Activated CD4-positive, alpha-beta memory T cell treated with anti-CD3 and anti-CD28 coated beads for 36 hours (primary cell): ENCODE results near the gene SGSM2. TPM values are rescaled to one million over a fixed set of nuclear protein-coding genes. Genes with fewer than 3 reads are reported as not detected.

Source experiments
- CTCF ChIA-PET: fragments of 350-600 bp; sonication (Branson Sonifier 250); formaldehyde crosslinking; loops from one replicate; lab custom pipeline; 2021; ENCODE audit warnings: antibody characterized with exemption, inconsistent platforms; lab: Charles Lee
- POLR2A ChIA-PET: fragments of 350-600 bp; sonication (Branson Sonifier 250); formaldehyde crosslinking; loops from one replicate; lab custom pipeline; 2021; ENCODE audit warnings: antibody characterized with exemption; lab: Charles Lee
- DNase-seq: peaks from one replicate; pipeline ENCODE4 v3.0.0-alpha.2; 2020
- H3K27ac Mint-ChIP-seq: one replicate; pipeline ENCODE4 v1.8.0; 2021; ENCODE audit warnings: mixed read lengths
- H3K27me3 Mint-ChIP-seq: one replicate; pipeline ENCODE4 v1.8.0; 2021; ENCODE audit warnings: mixed read lengths
- H3K36me3 Mint-ChIP-seq: one replicate; pipeline ENCODE4 v1.8.0; 2021; ENCODE audit warnings: mixed read lengths
- H3K4me1 Mint-ChIP-seq: one replicate; pipeline ENCODE4 v1.8.0; 2021; ENCODE audit warnings: low read depth, mixed read lengths
- H3K4me3 Mint-ChIP-seq: one replicate; pipeline ENCODE4 v1.8.0; 2021; ENCODE audit warnings: mild to moderate bottlenecking, mixed read lengths
- H3K9me3 Mint-ChIP-seq: one replicate; pipeline ENCODE4 v1.8.0; 2021; ENCODE audit warnings: mixed read lengths
- intact Hi-C: fragments of 100-400 bp; cut with micrococcal nuclease; formaldehyde crosslinking; loops from one replicate; pipeline ENCODE4 v1.15.1; 2023
- total RNA-seq, 2 experiments: library from RNA; stranded (reverse); gene quantifications; one replicate each; pipeline ENCODE4 v1.2.3, GENCODE V29; 2021

Gene SGSM2
- total RNA-seq, 2 experiments from 2014 or later: 32.7 to 33.4 TPM

DNA sequence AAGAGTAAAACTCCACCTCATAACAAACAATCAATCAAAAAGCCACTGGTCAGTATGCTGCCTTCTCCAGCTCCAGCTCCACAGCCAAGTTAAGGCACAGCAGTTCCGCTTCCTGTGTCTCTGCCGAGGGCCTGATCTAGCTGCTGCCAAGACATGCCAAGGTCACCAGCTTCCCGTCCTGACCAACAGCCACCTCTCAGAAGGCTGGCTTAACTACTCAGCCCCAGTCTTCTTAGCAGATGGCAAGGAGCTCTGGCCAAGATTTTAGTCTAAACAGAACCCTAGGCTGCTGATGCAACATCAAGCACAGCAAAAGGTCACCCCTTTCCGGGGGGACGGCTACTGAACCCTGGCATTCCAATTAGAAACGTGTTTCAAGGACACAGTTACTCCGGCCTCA is 81.3 kb downstream of the SGSM2 start:
- intact Hi-C loops: no loop called here
- no peaks in the 10 kb centered on the region for H3K9me3 Mint-ChIP-seq
- H3K27me3 Mint-ChIP-seq: no peaks in the 10 kb centered on the region
- DNase-seq: no peak
- H3K4me3 Mint-ChIP-seq: no peak overlapping the region
- peaks cover 3% of the 10 kb centered on the region for H3K4me1 Mint-ChIP-seq
- ChIA-PET CTCF (interaction anchor here (11.0 kb wide), 1 partner anchor 37 kb away, joined by 544 read pairs; no protein-coding TSS in a partner anchor), POLR2A (interaction anchor here (0.9 kb wide), 1 partner anchor 93 kb away, joined by 3 read pairs; the partner anchor contains the start of gene METTL16)
- peaks cover 18% of the 10 kb centered on the region for H3K36me3 Mint-ChIP-seq
- H3K27ac Mint-ChIP-seq: peak overlapping the region; percentile 70

- no peaks in the 10 kb centered on the region for H3K9me3 Mint-ChIP-seq
- intact Hi-C loops: no loop called here
- no peak overlapping the region for H3K27ac Mint-ChIP-seq
- POLR2A ChIA-PET: interaction anchor here (0.9 kb wide), 1 partner anchor 92 kb away, joined by 3 read pairs; the partner anchor contains the start of gene METTL16
- no peak for DNase-seq
- CTCF ChIA-PET: interaction anchor here (11.0 kb wide), 1 partner anchor 37 kb away, joined by 544 read pairs; no protein-coding TSS in a partner anchor
- peaks cover 3% of the 10 kb centered on the region for H3K4me1 Mint-ChIP-seq
- H3K36me3 Mint-ChIP-seq: peaks cover 17% of the 10 kb centered on the region
- no peaks in the 10 kb centered on the region for H3K27me3 Mint-ChIP-seq
- H3K4me3 Mint-ChIP-seq: no peak overlapping the region
Measured at GRCh38 chr17:2419486-2419885, 82.2 kb downstream of the SGSM2 start.

DNA sequence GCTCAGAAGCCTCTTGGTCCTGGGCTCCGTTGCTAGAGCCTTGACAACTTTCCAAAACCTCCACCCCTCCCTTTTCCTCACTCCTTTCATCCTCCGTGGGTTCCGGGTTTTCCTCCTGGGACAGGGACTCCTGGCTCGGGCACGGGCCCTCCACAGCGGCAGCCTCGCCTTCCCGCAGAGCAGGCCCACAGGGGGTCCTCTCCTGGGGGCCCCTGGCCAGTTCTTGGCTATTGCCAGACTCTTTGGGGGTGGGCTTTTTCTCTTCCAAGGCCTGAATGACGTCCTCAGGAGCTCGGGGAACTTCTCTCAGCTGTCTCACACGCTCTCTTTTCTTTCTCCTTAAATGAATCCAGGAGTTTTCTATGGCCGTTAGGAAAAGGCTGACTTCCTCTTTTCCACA is 82.9 kb downstream of the SGSM2 start:
- H3K4me1 Mint-ChIP-seq: peaks cover 3% of the 10 kb centered on the region
- no peak overlapping the region for H3K27ac Mint-ChIP-seq
- H3K9me3 Mint-ChIP-seq: no peaks in the 10 kb centered on the region
- intact Hi-C loops: no loop called here
- peaks cover 17% of the 10 kb centered on the region for H3K36me3 Mint-ChIP-seq
- DNase-seq: no peak
- H3K27me3 Mint-ChIP-seq: no peaks in the 10 kb centered on the region
- ChIA-PET CTCF (interaction anchor here (11.0 kb wide), 1 partner anchor 38 kb away, joined by 544 read pairs; no protein-coding TSS in a partner anchor), POLR2A (no interaction called here)
- no peak overlapping the region for H3K4me3 Mint-ChIP-seq

- ChIA-PET CTCF (interaction anchor here (0.9 to 1.0 kb wide), 2 partner anchors 14 to 39 kb away, joined by 3 read pairs; no protein-coding TSS in a partner anchor), POLR2A (no interaction called here)
- H3K27ac Mint-ChIP-seq: peak overlapping the region; percentile 30
- peaks cover 22% of the 10 kb centered on the region for H3K36me3 Mint-ChIP-seq
- H3K4me3 Mint-ChIP-seq: no peak overlapping the region
- H3K9me3 Mint-ChIP-seq: no peaks in the 10 kb centered on the region
- intact Hi-C loops: no loop called here
- H3K27me3 Mint-ChIP-seq: no peaks in the 10 kb centered on the region
- H3K4me1 Mint-ChIP-seq: peaks cover 3% of the 10 kb centered on the region
- DNase-seq: no peak
Measured at GRCh38 chr17:2421315-2422147, 84.2 kb downstream of the SGSM2 start.

DNA sequence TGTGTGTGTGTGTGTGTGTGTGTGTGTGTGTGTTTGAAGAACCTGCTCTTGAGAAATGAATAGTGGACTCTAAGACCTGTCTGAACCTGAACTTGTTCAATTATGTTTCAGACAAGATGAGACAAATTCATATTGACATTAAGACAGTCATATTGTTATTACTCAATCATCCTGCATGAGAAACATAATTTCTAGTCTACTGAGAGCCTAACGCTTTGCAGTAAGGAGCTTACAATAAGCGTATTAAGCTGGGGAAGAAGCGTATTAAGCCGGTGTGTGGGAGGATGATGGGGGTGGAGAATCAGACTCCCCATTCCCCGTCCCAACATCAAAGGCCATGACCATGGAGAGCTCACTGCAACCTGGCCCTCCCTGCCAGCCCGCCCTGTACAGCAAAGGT is 86.0 kb downstream of the SGSM2 start:
- CTCF ChIA-PET: interaction anchor here (0.7 to 1.6 kb wide), 2 partner anchors 19 to 40 kb away, joined by 3 to 6 read pairs; no protein-coding TSS in a partner anchor
- POLR2A ChIA-PET: no interaction called here
- intact Hi-C loops: no loop called here
- no peaks in the 10 kb centered on the region for H3K27me3 Mint-ChIP-seq
- H3K27ac Mint-ChIP-seq: no peak overlapping the region
- H3K4me3 Mint-ChIP-seq: no peak overlapping the region
- DNase-seq: no peak
- peaks cover 19% of the 10 kb centered on the region for H3K36me3 Mint-ChIP-seq
- no peaks in the 10 kb centered on the region for H3K4me1 Mint-ChIP-seq
- H3K9me3 Mint-ChIP-seq: no peaks in the 10 kb centered on the region

DNA sequence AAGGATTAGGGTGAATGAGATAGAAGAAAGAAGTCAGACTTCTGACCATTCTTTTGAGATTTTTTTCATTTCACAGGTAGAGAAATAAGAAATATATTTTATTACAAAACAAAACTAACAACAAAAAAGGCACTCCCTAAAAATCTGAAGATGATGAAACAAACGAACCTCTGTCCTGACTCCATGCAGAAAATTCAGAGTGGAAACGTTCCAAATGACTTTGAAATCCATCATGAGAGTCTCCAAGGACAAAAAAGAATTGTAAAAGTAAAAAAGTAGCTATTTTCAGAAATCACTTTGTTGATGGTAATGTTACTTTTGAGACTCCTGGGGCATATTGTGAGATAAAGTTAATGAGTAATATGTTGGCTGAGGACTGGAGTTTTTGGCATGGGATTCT is 89.9 kb downstream of the SGSM2 start:
- H3K36me3 Mint-ChIP-seq: peaks cover 5% of the 10 kb centered on the region
- no peak overlapping the region for H3K4me3 Mint-ChIP-seq
- no peaks in the 10 kb centered on the region for H3K4me1 Mint-ChIP-seq
- POLR2A ChIA-PET: no interaction called here
- CTCF ChIA-PET: interaction anchor here (1.0 to 2.4 kb wide), 2 partner anchors 11 to 45 kb away, joined by 6 to 12 read pairs; no protein-coding TSS in a partner anchor
- H3K9me3 Mint-ChIP-seq: no peaks in the 10 kb centered on the region
- H3K27ac Mint-ChIP-seq: no peak overlapping the region
- DNase-seq: no peak
- H3K27me3 Mint-ChIP-seq: no peaks in the 10 kb centered on the region
- intact Hi-C loops: no loop called here

GRCh38 chr17:2427910-2428309 is 90.6 kb downstream of the SGSM2 start:
- POLR2A ChIA-PET: no interaction called here
- CTCF ChIA-PET: interaction anchor here (1.0 to 2.4 kb wide), 2 partner anchors 12 to 45 kb away, joined by 6 to 12 read pairs; no protein-coding TSS in a partner anchor
- Mint-ChIP-seq H3K4me3 (no peak overlapping the region), H3K9me3 (no peaks in the 10 kb centered on the region), H3K27ac (peak overlapping the region; percentile 31), H3K4me1 (no peaks in the 10 kb centered on the region), H3K27me3 (no peaks in the 10 kb centered on the region), H3K36me3 (peaks cover 7% of the 10 kb centered on the region)
- intact Hi-C loops: no loop called here
- no peak for DNase-seq

Other genes starting within 250 kb of the SGSM2 start
- gene SMG6, start 33.7 kb upstream of the SGSM2 start, total RNA-seq: 10 to 100 TPM; 17.2 to 20.3 TPM
- 10 to 100 TPM; 20.0 to 22.2 TPM for gene SRR, start 33.6 kb upstream of the SGSM2 start, total RNA-seq
- 10 to 100 TPM; 55.1 to 55.9 TPM for gene TSR1, start 1.0 kb upstream of the SGSM2 start, total RNA-seq
- 10 to 100 TPM; 13.9 to 18.1 TPM for gene MNT, start 63.6 kb downstream of the SGSM2 start, total RNA-seq
- 10 to 100 TPM; 44.0 to 44.6 TPM for gene METTL16, start 174.4 kb downstream of the SGSM2 start, total RNA-seq